COLO668 (cell line): ENCODE results near the gene TMEM255A.
"Not testable (repeated sequence)": the region's sequence is repeated elsewhere in the genome, so short reads cannot be mapped to it uniquely, and the experiment has no call there.

Experiments used
- DNase-seq: peaks from one replicate; lab custom pipeline; 2025; ENCODE audit not compliant: unreplicated experiment; lab: John Stamatoyannopoulos, UW

The TMEM255A gene

GRCh38 chrX:120310861-120311726, at the start of gene TMEM255A:
Gene TMEM255A, minus strand, starts transcription at chrX:120311461. Its CDS starts 152 bp downstream, at chrX:120311309.
- no peak for DNase-seq

DNA sequence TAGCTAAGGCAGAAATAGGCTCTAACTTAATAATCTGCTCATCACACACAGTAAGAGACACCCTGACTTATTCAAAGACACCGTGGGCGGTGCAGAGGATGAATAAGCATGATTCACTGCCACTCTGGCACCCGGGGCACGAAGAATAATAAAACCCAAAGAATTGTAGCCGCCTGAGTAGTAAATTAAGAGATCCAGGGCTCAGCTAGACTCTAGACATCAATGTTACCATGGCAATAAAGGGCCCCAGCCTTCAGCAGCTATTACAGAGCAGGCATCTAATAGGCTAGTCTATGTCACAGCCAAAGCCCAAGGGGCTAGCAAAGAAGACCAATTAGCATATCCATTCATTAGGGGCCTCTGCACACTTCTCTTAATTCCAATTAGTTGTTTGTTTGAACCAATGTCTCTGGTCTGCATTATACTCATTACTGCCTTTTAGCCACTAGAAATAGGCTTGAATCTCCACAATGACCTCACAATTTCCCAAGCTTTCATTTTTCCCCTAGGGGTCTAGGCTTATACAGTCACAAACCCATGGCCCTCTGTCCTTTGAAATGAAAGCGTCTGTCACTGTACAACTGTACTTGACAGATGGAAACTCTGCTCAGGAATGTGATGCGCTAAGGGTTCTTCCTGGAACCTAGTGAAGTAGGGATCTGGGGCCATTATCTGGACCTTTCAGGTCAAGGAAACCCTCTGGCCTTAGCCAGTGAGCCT, 47.6 kb upstream of the TMEM255A start:
- DNase-seq: no peak

GRCh38 chrX:120357186-120357585, 45.9 kb upstream of the TMEM255A start:
- no peak for DNase-seq

GRCh38 chrX:120356084-120356483, 44.8 kb upstream of the TMEM255A start:
- no peak for DNase-seq

DNA sequence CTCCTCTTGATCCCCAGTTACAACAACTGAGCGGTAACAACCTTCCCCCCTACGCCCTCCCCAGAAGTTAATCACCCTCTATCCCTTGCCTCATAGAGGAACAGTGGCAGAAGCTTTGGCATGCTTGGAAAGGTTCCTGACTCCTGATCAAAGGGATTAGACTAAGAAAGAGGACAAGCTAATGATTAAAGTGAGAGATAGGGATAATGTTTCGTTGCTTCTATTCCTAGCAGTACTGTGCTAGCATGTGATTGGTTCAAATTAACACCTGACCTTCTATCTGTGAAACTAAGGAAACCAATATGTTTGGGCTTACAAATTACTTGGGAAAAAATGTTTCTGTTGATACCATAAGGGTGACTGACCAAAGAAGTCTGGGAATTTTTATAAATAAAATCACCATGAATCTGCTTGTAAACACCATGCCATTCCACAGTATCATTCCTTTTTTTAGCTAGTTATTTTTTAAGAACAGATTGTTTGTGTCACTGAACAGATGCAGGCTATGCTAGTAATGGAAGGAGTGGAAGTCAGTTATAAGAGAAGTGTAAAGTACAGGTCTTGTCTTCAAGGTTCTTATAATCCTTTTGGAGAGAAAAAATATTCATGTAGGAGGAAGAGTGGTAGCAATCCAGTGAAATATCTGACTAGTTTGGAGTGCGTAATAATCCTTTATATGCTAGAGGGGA, 39.3 kb upstream of the TMEM255A start:
- no peak for DNase-seq

- DNase-seq: not testable (repeated sequence)
Observed at GRCh38 chrX:120344566-120344965, 33.3 kb upstream of the TMEM255A start.

- DNase-seq: no peak
Observed at GRCh38 chrX:120336899-120337298, 25.6 kb upstream of the TMEM255A start.

DNA sequence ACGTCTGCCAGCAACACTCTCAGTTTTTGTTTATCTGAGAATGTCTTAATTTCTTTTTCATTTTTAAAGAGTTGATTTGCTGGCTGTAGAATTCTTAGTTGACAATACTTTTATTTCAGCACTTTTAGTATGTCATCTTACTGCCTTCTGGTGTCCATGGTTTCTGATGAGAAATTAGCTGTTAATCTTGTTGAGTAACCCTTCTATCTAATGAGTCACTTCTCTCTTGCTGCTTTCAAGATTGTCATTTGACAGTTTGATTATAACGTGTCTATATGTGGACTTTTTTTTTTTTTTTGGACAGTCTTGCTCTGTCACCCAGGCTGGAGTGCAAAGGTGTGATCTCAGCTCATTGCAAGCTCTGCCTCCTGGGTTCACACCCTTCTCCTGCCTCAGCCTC, 24.0 kb upstream of the TMEM255A start:
- no peak for DNase-seq

DNA sequence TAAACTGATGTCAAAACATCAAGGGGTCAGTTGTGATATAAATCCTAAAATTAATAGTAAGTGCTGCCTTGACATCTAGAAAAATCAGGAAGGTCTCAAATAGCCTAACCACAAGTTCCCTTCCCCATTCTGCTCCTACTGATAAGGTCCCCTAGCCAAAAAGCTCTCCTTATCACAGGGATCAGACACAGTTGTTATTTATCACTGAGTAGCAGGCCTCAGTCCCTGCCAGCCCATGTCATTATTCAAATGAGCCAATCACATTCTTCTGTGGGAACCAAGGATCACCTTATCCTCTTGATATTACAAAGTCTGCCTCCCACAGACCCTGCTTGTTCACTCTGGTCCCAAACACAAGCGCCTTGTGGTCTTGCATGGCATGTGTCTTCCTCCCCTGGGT, 23.3 kb upstream of the TMEM255A start:
- no peak for DNase-seq

DNA sequence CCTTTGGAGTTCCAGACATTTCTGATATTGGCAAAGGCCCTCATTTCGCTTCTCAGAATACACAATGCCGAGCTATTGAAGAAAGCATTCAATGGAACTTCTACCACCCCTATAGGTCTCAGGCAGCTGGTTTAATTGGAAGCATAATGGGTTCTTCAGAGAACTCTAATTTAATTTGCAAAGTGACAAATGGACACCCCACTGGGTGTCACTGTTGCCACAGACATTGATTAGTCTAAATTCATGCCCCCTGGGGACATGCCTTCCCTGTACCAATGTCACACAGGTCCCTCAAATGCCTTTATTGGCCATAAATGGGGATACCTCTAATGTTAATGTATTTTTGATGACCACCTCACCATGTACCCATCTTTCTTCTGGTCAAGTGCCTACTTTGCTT, 22.9 kb upstream of the TMEM255A start:
- DNase-seq: no peak

DNA sequence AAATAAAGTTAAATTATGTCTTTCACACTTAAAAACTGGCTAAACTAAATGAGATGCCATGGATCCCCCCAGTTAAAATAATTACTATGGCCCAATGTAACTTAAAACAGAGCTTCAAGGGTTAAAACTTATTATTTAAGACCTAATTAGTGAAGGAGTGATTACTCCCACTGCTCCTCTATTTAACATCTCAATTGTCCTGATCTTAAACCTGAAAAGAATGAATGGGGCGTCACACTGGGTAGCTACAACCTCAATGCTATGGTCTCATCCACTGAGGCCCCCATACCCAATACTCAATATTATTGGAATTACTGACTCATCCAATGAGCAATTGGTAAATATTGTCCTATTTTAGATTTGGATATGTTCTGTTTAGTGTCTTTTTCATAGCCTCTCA, 21.1 kb upstream of the TMEM255A start:
- DNase-seq: no peak

GRCh38 chrX:120331116-120331515, 19.9 kb upstream of the TMEM255A start:
- no peak for DNase-seq

GRCh38 chrX:120321520-120322281, 10.4 kb upstream of the TMEM255A start:
- no peak for DNase-seq

DNA sequence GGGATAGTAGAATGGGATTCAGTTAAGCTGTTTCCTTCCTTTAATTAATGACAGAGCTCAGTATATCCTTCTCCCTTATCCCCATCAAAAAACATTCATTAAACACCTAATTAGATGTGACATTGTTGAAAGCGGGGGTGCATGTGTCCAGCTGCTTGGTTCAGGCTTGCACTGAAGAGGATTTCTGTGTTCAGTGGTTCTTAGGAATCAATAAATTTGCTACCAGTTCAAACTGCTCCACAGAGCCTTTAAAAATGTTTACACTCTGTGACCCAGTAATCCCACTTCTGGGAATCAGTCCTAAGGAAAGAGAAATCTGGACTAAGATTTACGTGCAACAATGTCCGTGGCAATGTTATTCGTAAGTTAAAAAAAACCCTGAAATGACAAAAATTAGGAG, 7.2 kb upstream of the TMEM255A start:
- DNase-seq: no peak

- no peak for DNase-seq
Observed at GRCh38 chrX:120316587-120317283, 5.5 kb upstream of the TMEM255A start.

GRCh38 chrX:120315776-120316175, 4.5 kb upstream of the TMEM255A start:
- no peak for DNase-seq

DNA sequence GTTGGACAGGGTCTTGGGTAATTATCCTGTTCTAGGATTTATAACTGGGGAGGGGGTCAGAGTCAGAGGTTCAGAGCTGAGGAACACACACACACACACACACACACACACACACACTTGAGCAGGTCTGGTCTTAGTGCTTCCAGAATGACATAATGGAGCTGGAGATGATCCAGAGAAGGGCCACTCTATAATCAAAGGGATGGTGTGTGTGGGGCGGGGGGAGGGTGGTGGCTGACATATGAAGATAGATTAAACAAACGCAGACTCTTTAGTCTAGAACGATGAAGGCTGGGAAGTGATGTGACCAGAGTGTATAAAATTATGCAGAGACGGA, 434 bp upstream of the TMEM255A start:
- no peak for DNase-seq

DNA sequence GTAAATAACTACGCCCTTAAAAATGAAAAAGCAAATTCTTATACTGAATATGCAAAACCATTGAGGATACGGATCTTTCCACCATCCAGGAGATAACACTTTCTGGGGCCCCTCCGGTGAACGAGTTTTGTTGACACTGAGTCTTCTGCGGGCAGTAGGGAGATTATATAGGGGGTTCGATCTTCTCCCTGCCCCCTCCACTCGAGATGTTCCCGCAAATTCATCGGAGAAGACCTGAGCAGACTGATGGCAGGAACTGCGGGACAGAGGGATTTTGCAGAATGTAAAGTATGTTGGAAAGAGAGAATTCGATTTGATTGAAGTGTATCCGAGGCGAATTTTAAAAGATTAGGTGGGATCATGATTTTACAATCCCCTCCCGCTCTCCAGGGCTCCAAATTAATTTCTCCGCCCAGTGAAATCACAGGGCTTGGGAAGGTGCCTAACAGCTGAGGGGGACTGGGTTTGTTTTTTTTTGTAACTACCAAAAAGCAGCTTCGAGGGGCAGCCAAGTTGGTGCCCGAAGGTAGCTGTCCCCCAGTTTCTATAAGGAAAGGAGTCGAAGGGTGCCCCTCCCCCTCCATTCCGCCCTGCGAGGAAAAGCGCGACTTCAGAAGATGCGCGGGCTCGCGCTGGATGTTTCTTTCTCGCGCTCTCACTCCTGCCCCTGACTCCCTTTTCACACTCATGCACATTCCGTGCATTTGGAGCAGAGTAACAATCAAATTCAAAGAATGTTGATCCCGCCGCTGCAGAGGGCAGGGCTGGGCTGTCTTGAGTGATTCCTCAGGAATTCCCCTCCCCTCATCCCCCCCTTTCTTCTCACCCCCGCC, 1.2 kb downstream of the TMEM255A start:
- DNase-seq: no peak

DNA sequence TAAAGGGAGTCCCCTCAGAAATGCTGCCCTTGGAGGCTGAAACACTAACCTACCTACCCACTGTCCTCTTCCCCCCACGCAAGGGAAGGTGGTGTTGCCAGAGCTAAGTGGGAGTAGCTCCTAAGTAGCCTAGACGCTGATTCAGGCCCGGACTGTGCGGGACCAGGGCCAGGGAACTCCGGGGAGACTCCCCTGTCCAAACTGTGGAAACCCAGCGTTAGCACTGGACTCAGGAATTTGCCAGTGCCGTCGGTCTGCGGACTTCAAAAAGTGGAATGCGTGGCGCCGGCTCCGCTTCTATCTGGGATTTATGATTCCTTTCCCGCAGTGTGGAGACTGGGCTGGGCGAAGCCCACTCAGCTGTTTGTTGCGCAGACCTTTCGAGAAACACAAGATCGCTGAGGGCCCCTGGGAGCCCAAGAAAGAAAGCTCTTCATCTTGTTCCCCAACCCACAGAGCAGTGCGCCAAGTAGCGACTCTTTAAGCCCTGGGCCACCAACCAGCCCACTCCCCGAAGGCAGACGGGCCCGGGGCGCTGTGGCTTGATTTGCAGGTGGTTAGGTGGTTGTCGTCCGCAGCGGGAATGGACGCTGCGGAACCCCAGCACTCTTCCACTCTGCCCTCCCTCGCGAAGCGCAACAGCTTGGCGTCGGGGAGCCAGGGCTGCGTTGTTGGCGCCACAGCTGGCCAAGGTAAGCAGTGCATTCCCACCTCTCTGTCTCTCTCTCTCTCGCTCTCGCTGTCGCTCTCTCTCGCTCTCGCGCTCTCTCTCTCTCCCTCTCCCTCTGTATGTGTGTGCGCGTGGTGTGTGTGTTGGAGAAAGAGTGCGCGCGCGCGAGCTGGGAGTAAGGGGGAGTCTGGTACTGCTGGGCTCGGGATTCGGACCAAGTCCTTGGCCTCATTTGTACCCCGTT, 2.0 kb downstream of the TMEM255A start:
- peak; percentile 24 for DNase-seq
